Left ventricle myocardium inferior (tissue), 1 donor: Measurements from ENCODE around the gene LAMB4. TPM values are rescaled to one million over a fixed set of nuclear protein-coding genes. Genes with fewer than 3 reads are reported as not detected.
A peak's percentile ranks its signal among the peaks of the same experiment; 100 is the strongest.

Experiments used
- DNase-seq: peaks from one replicate; pipeline ENCODE4 v3.0.0-alpha.2; 2020
- H3K27ac ChIP-seq: fragments of 200-600 bp; replicated peaks from 2 replicates; pipeline ENCODE4 v1.8.0; 2021
- H3K27me3 ChIP-seq: fragments of 200-600 bp; 2 replicates; pipeline ENCODE4 v1.8.0; 2021; ENCODE audit warnings: low read depth
- H3K36me3 ChIP-seq: fragments of 200-600 bp; 2 replicates; pipeline ENCODE4 v1.8.0; 2021
- H3K4me1 ChIP-seq: fragments of 200-600 bp; 2 replicates; pipeline ENCODE4 v1.8.0; 2021
- H3K4me3 ChIP-seq: fragments of 200-600 bp; 2 replicates; pipeline ENCODE4 v1.8.0; 2021; ENCODE audit warnings: mild to moderate bottlenecking, moderate library complexity
- H3K9me3 ChIP-seq: fragments of 200-600 bp; replicated peaks from 2 replicates; pipeline ENCODE4 v1.8.0; 2021
- CTCF ChIP-seq: fragments of 200-600 bp; IDR thresholded peaks from 2 replicates; pipeline ENCODE4 v1.8.0; 2021; ENCODE audit warnings: antibody characterized with exemption, mild to moderate bottlenecking, borderline replicate concordance
- intact Hi-C: fragments of 100-400 bp; cut with micrococcal nuclease; formaldehyde crosslinking; loops from one replicate; pipeline ENCODE4 v1.11.0; 2022
- total RNA-seq: library from RNA; stranded (reverse); fragmentation: NEBNext Ultra II Directional; extraction: Animal tissue kit (Norgen Biotek cat#: 25700); gene quantifications from one replicate; pipeline ENCODE4 v1.2.1, GENCODE V29; 2021
- donor health status: DM: no; HTN: yes; CAD: no; lungs with severe emphysema.

LAMB4 gene
- total RNA-seq, 1 donor from 2014 or later, result 0.33 TPM

- intact Hi-C loops, result no loop called here
- H3K27ac ChIP-seq, result no peak overlapping the region
Measured at GRCh38 chr7:108079648-108080591, 50.2 kb downstream of the LAMB4 start.

GRCh38 chr7:108079276-108079647, 50.9 kb downstream of the LAMB4 start:
- no peaks in the 10 kb centered on the region for H3K36me3 ChIP-seq
- H3K27ac ChIP-seq, result no peak overlapping the region
- H3K9me3 ChIP-seq, result peaks cover 8% of the 10 kb centered on the region
- peaks cover 14% of the 10 kb centered on the region for H3K4me1 ChIP-seq
- no peak overlapping the region for H3K4me3 ChIP-seq
- H3K27me3 ChIP-seq, result no peaks in the 10 kb centered on the region
- DNase-seq, result no peak
- intact Hi-C loops, result no loop called here
- no peak for TF ChIP-seq CTCF

More at GRCh38 chr7:108079648-108080591, 50.2 kb downstream of the LAMB4 start:
- TF ChIP-seq CTCF, result no peak
- DNase-seq, result no peak
- H3K4me1 ChIP-seq, result peaks cover 14% of the 10 kb centered on the region
- H3K27me3 ChIP-seq, result no peaks in the 10 kb centered on the region
- H3K4me3 ChIP-seq, result no peak overlapping the region
- peaks cover 8% of the 10 kb centered on the region for H3K9me3 ChIP-seq
- H3K36me3 ChIP-seq, result no peaks in the 10 kb centered on the region

- Histone ChIP-seq H3K36me3 (no peaks in the 10 kb centered on the region), H3K27me3 (no peaks in the 10 kb centered on the region), H3K4me3 (no peak overlapping the region), H3K9me3 (peaks cover 8% of the 10 kb centered on the region), H3K4me1 (peaks cover 14% of the 10 kb centered on the region), H3K27ac (peak overlapping the region; percentile 16)
- TF ChIP-seq CTCF, result no peak
- intact Hi-C loops, result no loop called here
- no peak for DNase-seq
Measured at GRCh38 chr7:108078691-108079090, 51.5 kb downstream of the LAMB4 start.

GRCh38 chr7:108078211-108078673, 51.9 kb downstream of the LAMB4 start:
- peak overlapping the region; percentile 16 for H3K27ac ChIP-seq

GRCh38 chr7:108077709-108078108, 52.5 kb downstream of the LAMB4 start:
- no peaks in the 10 kb centered on the region for H3K27me3 ChIP-seq
- no peaks in the 10 kb centered on the region for H3K36me3 ChIP-seq
- intact Hi-C loops, result no loop called here
- no peak overlapping the region for H3K4me3 ChIP-seq
- DNase-seq, result no peak
- no peak for TF ChIP-seq CTCF
- H3K4me1 ChIP-seq, result peaks cover 14% of the 10 kb centered on the region
- H3K9me3 ChIP-seq, result peaks cover 8% of the 10 kb centered on the region
- peak overlapping the region; percentile 16 for H3K27ac ChIP-seq

More at GRCh38 chr7:108078211-108078673, 51.9 kb downstream of the LAMB4 start:
- no peak for TF ChIP-seq CTCF
- Histone ChIP-seq H3K27me3 (no peaks in the 10 kb centered on the region), H3K4me3 (no peak overlapping the region), H3K36me3 (no peaks in the 10 kb centered on the region), H3K9me3 (peaks cover 8% of the 10 kb centered on the region), H3K4me1 (peaks cover 14% of the 10 kb centered on the region)
- intact Hi-C loops, result no loop called here
- DNase-seq, result no peak
